B cell (primary cell): ENCODE data around the gene NHS.

Experiments used
- CTCF ChIP-seq: fragments of 200-600 bp; IDR thresholded peaks from one replicate; pipeline ENCODE4 v1.8.0; 2022; ENCODE audit warnings: antibody characterized with exemption, mild to moderate bottlenecking
- EZH2 ChIP-seq: IDR thresholded peaks from 2 replicates; pipeline ENCODE4 v1.6.1; 2012; ENCODE audit warnings: borderline replicate concordance, low read depth, mild to moderate bottlenecking, moderate library complexity, low read length; ENCODE audit not compliant: insufficient read depth, poor library complexity, severe bottlenecking

DNA sequence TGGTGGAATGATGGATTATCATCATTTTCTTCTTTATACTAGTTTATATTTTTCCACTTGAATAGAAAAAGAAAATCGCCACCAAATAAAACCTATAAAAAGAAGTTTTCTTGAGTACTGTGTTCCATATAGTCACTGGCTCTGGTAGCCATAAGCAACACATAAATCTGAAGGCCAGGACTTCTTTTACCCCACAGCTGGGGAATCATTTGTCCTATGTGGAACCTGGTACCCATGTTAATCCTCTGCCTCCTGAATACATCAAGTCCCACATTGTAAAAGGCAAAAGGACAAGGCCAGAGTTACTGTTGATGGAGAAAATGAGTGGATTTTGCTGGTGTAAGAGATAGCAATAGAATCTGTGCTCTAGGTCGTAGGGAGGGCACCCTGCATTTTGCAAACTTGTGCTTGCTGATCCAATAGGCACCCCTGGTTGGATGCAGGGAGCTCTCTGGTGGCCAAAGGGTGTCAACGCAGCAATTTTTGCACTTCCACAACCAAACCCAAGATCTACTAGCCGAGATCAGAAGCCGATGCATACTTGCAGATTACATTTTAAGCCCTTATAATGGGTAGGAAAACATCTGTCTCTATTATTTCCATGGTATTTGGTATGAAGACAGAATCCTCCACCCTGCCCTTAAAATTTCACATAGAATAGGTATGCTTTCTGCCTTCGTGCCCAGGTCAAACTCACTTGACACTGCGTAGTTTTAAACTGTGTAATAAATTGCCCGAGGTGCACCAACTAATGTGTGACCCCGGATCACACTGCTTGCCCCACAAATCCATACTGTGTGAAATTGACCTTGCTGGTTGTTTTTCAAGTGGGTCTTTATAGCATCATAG lies 216.1 kb downstream of the NHS start:
- no peak for TF ChIP-seq CTCF
- no peak for TF ChIP-seq EZH2
